Measurements from ENCODE around the gene ACVR1. TPM values are rescaled to one million over a fixed set of nuclear protein-coding genes. Genes with fewer than 3 reads are reported as not detected.

The ACVR1 gene
- polyA plus RNA-seq, 1 of the 3 experiments (the other 2 are of a cell fraction) = 22.4 TPM

- no peak overlapping the region for H3K4me3 ChIP-seq (ENCODE audit: low read depth in 2 of 2, low read length in 1 of 2)
- TF ChIP-seq FOXM1 (IDR thresholded peaks at IDR 0.05; ENCODE audit: low read depth) (no peak), PBX3 (IDR thresholded peaks at IDR 0.05) (no peak), RCOR1 (IDR thresholded peaks at IDR 0.05; ENCODE audit: low read length) (no peak), EZH2phosphoT487 (IDR thresholded peaks at IDR 0.05; ENCODE audit: borderline replicate concordance, low read depth) (no peak), GABPA (IDR thresholded peaks at IDR 0.05; ENCODE audit: low read depth) (no peak)
Measured at GRCh38 chr2:157764386-157764785, 111.7 kb downstream of the ACVR1 start.

GRCh38 chr2:157761520-157761919 is 114.6 kb downstream of the ACVR1 start:
- ChIA-PET POLR2A (no interaction called here), CTCF (interaction anchor here (0.6 kb wide), 1 partner anchor 9 kb away, joined by 3 read pairs; no protein-coding TSS in a partner anchor)

More at GRCh38 chr2:157764386-157764785, 111.7 kb downstream of the ACVR1 start:
- CTCF ChIA-PET = interaction anchor here (0.9 kb wide), 1 partner anchor 272 kb away, joined by 3 read pairs; no protein-coding TSS in a partner anchor
- POLR2A ChIA-PET = no interaction called here
- no peaks in the 10 kb centered on the region for H3K27me3 ChIP-seq (ENCODE audit: insufficient read depth)
- H3K9me3 ChIP-seq = no peaks in the 10 kb centered on the region
- DNase-seq = no peak
- no peaks in the 10 kb centered on the region for H4K20me1 ChIP-seq (ENCODE audit: insufficient read depth)
- no peaks in the 10 kb centered on the region for H3K9me2 ChIP-seq
- no peak overlapping the region for H3K4me2 ChIP-seq
- no peak overlapping the region for H2AFZ ChIP-seq (ENCODE audit: low read depth)
- no peak overlapping the region for H3K27ac ChIP-seq (ENCODE audit: low read depth in 2 of 2, low read length in 1 of 2)
- H3K9ac ChIP-seq = no peak overlapping the region
- peaks cover 4% of the 10 kb centered on the region for H3F3A ChIP-seq (replicated peaks; ENCODE audit: insufficient read depth)
- H3K4me1 ChIP-seq (ENCODE audit: control insufficient read depth in 1 of 2, insufficient read depth in 2 of 2, low read depth in 1 of 2, low read length in 1 of 2) = no peaks in the 10 kb centered on the region
- 94% methylated on average over 14 of the region's 14 CpGs for WGBS (ENCODE audit: low lambda C conversion rate)
- H3K79me2 ChIP-seq (ENCODE audit: insufficient read depth) = no peaks in the 10 kb centered on the region
- peaks cover 50 to 78% of the 10 kb centered on the region in 2 experiments for H3K36me3 ChIP-seq (replicated peaks in 1 of 2; ENCODE audit: control insufficient read depth in 1 of 2, insufficient read depth in 2 of 2, low read length in 1 of 2)

More at GRCh38 chr2:157761520-157761919, 114.6 kb downstream of the ACVR1 start:
- Histone ChIP-seq H4K20me1 (ENCODE audit: insufficient read depth) (no peaks in the 10 kb centered on the region), H3K4me2 (no peak overlapping the region), H3K27me3 (ENCODE audit: insufficient read depth) (no peaks in the 10 kb centered on the region), H3K9ac (no peak overlapping the region), H2AFZ (ENCODE audit: low read depth) (no peak overlapping the region), H3K27ac (ENCODE audit: low read depth in 2 of 2, low read length in 1 of 2) (peak overlapping the region; percentile 34 to 54; a peak in 3 of 4 replicates), H3K9me3 (0 out of 2 replicates have a peak, but pooled peaks cover 6% of the 10 kb centered on the region), H3K4me3 (ENCODE audit: low read depth in 2 of 2, low read length in 1 of 2) (no peak overlapping the region), H3K79me2 (ENCODE audit: insufficient read depth) (no peaks in the 10 kb centered on the region), H3F3A (replicated peaks; ENCODE audit: insufficient read depth) (peaks cover 4% of the 10 kb centered on the region), H3K4me1 (ENCODE audit: control insufficient read depth in 1 of 2, insufficient read depth in 2 of 2, low read depth in 1 of 2, low read length in 1 of 2) (no peaks in the 10 kb centered on the region), H3K9me2 (no peaks in the 10 kb centered on the region), H3K36me3 (replicated peaks in 1 of 2; ENCODE audit: control insufficient read depth in 1 of 2, insufficient read depth in 2 of 2, low read length in 1 of 2) (peaks cover 49 to 87% of the 10 kb centered on the region in 2 experiments)
- no peak for DNase-seq
- TF ChIP-seq YY1 (IDR thresholded peaks at IDR 0.05; ENCODE audit: low read depth) (no peak), USF1 (IDR thresholded peaks at IDR 0.05; ENCODE audit: borderline replicate concordance, low read depth) (no peak), MAX (IDR thresholded peaks at IDR 0.05; ENCODE audit: low read depth) (no peak), MEF2A (IDR thresholded peaks at IDR 0.05; ENCODE audit: borderline replicate concordance, low read depth) (no peak), JUND (IDR thresholded peaks at IDR 0.05) (peak; percentile 28; the same call in 1 of the 2 replicates), RCOR1 (IDR thresholded peaks at IDR 0.05; ENCODE audit: low read length) (no peak), SMC3 (IDR thresholded peaks at IDR 0.05; ENCODE audit: low read depth, low read length) (no peak)

Measured in SK-N-SH (cell line).